Retinal pigment epithelial cell (primary cell): ENCODE results near the gene ADAMTS5.

Experiments
- DNase-seq: peaks from one replicate; pipeline ENCODE4 v3.0.0-alpha.2; 2010; ENCODE audit warnings: low read depth
- H3K4me3 ChIP-seq: 2 replicates; pipeline ENCODE4 v1.5.1; 2011; ENCODE audit warnings: mild to moderate bottlenecking, low read length, control low read depth, moderate library complexity
- TF ChIP-seq, protein P1 (sequence below): conservative IDR thresholded peaks from 2 replicates; pipeline ENCODE4 v1.5.1; 2011; ENCODE audit warnings: low read depth, low read length, control low read depth, inconsistent platforms

Gene ADAMTS5

DNA sequence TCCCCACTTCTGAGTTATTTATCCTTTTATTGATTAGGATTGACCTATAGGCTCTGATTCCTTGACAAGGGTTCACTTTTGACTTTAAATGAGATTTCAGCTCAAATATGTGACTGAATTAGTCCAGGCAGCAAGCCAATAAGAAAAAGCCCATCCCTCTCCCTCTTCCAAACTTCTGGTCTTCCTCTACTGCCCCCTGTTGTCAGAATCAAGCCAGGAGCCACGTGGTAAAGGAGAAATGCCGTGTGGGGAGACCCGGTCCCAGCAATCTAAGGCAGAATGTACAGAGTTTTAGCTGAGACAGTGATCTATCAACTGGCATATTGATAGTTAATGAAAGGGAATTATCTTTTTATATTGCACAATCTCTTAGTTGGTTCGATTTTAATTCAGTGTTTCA is 5.2 kb downstream of the ADAMTS5 start:
- DNase-seq, result no peak
- H3K4me3 ChIP-seq, result no peak overlapping the region

DNA sequence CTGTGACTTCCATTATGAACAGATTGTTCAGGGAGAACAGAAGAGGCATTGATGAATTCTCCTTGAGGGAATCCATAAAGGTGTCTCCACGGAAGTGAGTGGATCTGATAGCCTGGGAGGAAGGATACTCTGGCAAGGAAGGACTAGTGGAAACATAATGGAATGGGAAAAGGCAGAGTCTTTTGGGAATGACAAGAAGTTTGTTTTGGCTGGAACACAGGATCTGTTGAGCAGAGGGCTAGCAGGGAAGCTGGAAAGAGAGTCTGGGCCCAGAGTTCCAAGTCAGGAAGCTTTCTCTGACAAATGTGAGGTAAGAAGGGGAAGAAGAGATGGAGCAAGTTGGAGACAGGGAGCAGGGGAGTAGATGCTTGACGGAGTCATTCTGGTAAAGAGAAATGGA is 8.1 kb downstream of the ADAMTS5 start:
- H3K4me3 ChIP-seq, result no peak overlapping the region
- DNase-seq, result no peak
- TF ChIP-seq, protein P1, sequence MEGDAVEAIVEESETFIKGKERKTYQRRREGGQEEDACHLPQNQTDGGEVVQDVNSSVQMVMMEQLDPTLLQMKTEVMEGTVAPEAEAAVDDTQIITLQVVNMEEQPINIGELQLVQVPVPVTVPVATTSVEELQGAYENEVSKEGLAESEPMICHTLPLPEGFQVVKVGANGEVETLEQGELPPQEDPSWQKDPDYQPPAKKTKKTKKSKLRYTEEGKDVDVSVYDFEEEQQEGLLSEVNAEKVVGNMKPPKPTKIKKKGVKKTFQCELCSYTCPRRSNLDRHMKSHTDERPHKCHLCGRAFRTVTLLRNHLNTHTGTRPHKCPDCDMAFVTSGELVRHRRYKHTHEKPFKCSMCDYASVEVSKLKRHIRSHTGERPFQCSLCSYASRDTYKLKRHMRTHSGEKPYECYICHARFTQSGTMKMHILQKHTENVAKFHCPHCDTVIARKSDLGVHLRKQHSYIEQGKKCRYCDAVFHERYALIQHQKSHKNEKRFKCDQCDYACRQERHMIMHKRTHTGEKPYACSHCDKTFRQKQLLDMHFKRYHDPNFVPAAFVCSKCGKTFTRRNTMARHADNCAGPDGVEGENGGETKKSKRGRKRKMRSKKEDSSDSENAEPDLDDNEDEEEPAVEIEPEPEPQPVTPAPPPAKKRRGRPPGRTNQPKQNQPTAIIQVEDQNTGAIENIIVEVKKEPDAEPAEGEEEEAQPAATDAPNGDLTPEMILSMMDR, result no peak

More for the DNA sequence above, 5.2 kb downstream of the ADAMTS5 start:
- TF ChIP-seq, protein P1, result peak; percentile 45

DNA sequence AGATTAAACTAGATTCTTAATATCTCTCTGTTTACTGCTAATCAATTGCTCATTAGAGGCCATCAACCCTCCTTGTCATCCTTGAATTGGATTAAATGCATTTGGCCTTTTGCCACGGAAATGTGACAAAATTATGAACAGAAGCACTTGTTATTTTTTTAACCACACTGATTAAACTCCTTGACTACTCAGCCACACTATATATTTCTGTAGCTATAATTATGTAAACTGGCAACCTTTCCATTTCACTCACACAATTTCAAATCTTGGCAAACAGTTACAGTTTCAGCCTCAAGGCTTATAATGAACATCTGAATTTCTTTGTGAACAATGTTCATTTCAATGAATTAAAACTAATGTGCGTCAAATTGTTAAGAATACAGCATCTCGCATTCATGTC is 10.1 kb downstream of the ADAMTS5 start:
- no peak overlapping the region for H3K4me3 ChIP-seq
- no peak for DNase-seq
- TF ChIP-seq, protein P1, result no peak

DNA sequence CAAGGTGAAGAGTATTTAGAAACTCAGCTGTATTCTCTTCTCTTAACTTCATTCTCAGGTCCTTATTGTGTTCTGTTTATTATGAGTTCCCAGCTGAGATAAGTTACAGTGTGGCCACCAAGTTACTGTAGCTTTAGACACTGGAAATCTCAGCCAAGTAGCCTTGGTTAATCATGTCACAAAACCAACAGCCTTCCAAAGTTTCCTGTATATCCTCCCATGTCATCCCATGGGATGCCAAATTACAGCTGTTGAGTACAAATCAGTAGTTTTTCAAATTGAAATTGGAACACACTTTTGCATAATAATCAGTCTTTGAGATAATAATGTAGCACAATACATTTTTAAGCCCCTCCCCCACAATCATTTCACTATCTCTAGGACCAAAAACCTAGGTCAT is 10.7 kb downstream of the ADAMTS5 start:
- TF ChIP-seq, protein P1, result no peak
- H3K4me3 ChIP-seq, result no peak overlapping the region
- DNase-seq, result no peak

DNA sequence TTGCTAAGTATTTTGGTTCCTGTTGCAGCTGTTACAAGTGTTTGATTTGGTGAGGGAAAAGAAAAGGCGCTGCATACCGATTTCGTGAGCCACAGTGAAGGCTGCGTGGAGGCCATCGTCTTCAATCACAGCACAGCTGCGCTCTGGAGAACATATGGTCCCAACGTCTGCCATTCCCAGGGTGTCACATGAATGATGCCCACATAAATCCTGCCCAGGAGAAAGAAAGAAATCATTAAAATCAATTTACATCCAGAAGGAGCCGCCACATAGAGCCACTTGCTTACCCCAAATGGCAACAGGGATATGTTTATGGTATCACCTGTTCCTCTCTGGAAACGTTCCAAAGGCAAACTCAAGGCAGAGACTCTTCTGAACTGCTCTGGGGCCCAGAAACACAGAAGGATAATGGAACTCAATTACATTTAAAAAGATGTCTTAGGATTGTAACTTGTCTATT is 12.2 kb downstream of the ADAMTS5 start:
- TF ChIP-seq, protein P1, result no peak
- no peak overlapping the region for H3K4me3 ChIP-seq
- DNase-seq, result no peak

DNA sequence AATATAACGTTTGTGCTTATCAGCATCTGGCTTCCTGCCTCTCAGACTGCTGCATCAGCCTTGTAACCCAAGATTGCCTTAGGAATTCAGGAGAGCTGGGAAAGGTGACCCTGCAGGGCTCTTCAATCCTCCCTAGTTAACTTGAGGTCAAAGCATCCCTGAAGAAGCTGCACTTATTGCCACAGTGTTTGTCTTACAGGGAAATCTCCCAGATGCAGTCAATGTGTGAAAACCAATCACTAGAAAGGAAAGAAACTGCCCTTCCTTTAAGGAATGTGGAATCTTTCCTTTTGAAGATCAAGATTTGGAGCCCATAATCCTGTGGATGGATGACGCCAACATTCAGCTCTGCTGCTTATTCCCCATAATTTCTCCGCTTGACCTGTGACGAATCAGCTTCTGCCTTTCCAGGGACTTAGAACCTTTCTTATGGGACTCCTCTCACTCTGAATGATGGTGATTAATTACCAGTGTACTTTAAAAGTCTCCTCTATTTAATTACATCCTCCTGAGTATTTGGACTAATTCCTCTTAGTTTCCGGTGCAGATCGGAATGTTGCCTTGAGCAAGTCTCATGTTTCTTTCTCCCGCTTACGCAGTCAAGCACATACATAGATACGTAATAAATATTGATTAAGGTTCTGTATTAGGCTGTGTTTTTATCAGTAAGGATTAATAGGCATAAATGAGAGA is 14.4 kb downstream of the ADAMTS5 start:
- no peak overlapping the region for H3K4me3 ChIP-seq
- DNase-seq, result peak; percentile 69
- TF ChIP-seq, protein P1, result no peak

DNA sequence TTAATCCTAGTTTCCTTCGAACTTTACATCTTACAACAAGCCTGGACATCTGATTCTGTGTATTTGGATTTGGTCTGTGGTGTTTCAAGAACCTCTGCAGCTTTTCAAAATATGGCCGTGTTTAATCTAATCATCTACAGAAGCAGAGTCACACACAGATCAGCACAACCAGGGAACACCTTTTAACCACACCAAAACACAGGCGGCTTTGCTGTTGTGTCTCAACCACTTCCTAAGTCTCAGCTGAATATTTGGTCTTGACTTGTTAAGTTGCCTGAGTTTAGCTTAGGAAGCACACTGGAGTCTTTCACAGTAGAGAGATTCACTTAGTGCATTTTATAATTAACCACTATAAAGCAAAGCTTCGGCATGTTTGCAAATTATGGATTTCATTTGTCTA is 17.1 kb downstream of the ADAMTS5 start:
- no peak for DNase-seq
- TF ChIP-seq, protein P1, result no peak
- no peak overlapping the region for H3K4me3 ChIP-seq
